HL-60 (cell line): Measurements from ENCODE around the gene TMEM130.

Experiments used
- DNase-seq, 2 experiments: peaks; one replicate each; pipeline ENCODE4 v3.0.0-alpha.2; 2010 to 2020; ENCODE audit warnings: low read depth in 1 of 2, low spot score in 1 of 2
- H3K27ac ChIP-seq: fragments of 250-450 bp; sonication (Bioruptor Pico); replicated peaks from 2 replicates; pipeline ENCODE4 v1.5.1; 2020; ENCODE audit warnings: mild to moderate bottlenecking, moderate library complexity
- H3K27me3 ChIP-seq: fragments of 250-450 bp; sonication (Bioruptor Pico); 2 replicates; pipeline ENCODE4 v1.5.1; 2021; ENCODE audit warnings: mild to moderate bottlenecking, moderate library complexity; ENCODE audit not compliant: insufficient read depth, poor library complexity, severe bottlenecking
- H3K4me3 ChIP-seq: replicated peaks from 2 replicates; pipeline ENCODE4 v1.5.1; 2011; ENCODE audit warnings: mild to moderate bottlenecking, control low read depth, low read length; ENCODE audit not compliant: insufficient read depth
- GABPA ChIP-seq: IDR thresholded peaks from 2 replicates; pipeline ENCODE4 v1.6.1; 2012; ENCODE audit warnings: low read depth
- POLR2AphosphoS5 ChIP-seq: IDR thresholded peaks from 2 replicates; pipeline ENCODE4 v1.6.1; 2012; ENCODE audit warnings: low read depth
- SPI1 ChIP-seq: IDR thresholded peaks from 2 replicates; pipeline ENCODE4 v1.6.1; 2012; ENCODE audit warnings: low read depth, mild to moderate bottlenecking, borderline replicate concordance
- TF ChIP-seq, protein P1 (sequence below): IDR thresholded peaks from one replicate; pipeline ENCODE4 v1.5.1; 2011; ENCODE audit warnings: low read length, control low read depth, inconsistent platforms; ENCODE audit not compliant: insufficient read depth
- TF ChIP-seq, protein P2 (sequence below): IDR thresholded peaks from 2 replicates; pipeline ENCODE4 v1.6.1; 2012; ENCODE audit warnings: low read depth; ENCODE audit not compliant: insufficient replicate concordance

Gene TMEM130

DNA sequence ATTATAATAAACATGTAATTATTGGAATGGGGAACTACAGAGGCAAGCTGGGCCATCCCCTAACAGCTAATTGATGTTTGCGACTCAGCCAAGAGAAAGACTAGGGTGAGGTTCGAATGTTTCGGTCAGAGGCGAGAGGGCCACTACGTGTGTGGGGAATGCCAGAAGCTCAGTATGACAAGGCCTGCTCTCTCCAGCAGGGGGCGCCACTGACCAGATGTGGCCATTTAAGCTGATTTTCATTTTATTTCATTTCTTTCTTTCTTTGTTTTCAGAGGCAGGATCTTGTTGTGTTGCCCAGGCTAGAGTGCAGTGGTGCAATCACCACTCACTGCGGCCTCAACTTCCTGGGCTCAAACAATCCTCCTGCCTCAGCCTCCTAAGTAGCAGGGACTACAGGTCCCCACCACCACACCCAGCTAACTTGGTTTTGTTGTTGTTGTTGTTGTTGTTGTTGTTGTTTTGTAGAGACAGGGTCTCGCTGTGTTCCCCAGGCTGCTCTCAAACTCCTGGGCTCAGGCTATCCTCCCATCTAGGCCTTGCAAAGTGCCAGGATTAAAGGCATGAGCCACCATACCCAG lies 38.1 kb downstream of the TMEM130 start:
- Histone ChIP-seq H3K27ac (no peak overlapping the region), H3K4me3 (no peak overlapping the region), H3K27me3 (no peaks in the 10 kb centered on the region)
- peak in 1 of 2 experiments; percentile 12 for DNase-seq
- no peak for TF ChIP-seq POLR2AphosphoS5
- TF ChIP-seq GABPA: no peak
- TF ChIP-seq, protein P1, sequence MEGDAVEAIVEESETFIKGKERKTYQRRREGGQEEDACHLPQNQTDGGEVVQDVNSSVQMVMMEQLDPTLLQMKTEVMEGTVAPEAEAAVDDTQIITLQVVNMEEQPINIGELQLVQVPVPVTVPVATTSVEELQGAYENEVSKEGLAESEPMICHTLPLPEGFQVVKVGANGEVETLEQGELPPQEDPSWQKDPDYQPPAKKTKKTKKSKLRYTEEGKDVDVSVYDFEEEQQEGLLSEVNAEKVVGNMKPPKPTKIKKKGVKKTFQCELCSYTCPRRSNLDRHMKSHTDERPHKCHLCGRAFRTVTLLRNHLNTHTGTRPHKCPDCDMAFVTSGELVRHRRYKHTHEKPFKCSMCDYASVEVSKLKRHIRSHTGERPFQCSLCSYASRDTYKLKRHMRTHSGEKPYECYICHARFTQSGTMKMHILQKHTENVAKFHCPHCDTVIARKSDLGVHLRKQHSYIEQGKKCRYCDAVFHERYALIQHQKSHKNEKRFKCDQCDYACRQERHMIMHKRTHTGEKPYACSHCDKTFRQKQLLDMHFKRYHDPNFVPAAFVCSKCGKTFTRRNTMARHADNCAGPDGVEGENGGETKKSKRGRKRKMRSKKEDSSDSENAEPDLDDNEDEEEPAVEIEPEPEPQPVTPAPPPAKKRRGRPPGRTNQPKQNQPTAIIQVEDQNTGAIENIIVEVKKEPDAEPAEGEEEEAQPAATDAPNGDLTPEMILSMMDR: peak; percentile 2

DNA sequence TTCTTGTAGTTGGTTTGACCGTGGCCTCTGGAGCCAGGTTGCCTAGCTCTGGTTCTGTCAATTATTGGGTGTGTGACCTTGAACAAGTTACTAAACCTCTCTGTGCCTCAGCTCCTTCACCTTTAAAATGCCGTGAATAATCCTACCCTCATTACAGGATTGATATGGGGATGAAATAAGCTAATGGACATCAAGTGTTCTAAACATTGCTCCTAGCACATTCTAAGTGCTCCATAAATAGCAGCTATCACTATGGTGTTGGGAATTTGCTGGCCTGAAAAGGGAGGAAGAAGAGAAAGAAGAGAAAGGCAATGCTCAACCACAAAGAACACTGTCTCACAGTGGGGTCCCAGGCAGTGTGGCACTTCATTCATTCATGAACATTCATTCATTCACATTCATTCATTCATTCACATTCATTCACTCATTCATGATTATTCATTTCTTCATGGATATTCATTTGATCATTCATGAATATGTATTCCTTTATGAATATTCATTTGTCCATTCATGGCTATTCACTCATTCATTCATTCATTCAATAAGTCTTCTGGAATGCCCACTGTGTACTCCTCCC lies 38.8 kb downstream of the TMEM130 start:
- no peak for TF ChIP-seq SPI1
- no peak for TF ChIP-seq GABPA
- TF ChIP-seq POLR2AphosphoS5: no peak
- TF ChIP-seq, protein P1: no peak
- TF ChIP-seq, protein P2, sequence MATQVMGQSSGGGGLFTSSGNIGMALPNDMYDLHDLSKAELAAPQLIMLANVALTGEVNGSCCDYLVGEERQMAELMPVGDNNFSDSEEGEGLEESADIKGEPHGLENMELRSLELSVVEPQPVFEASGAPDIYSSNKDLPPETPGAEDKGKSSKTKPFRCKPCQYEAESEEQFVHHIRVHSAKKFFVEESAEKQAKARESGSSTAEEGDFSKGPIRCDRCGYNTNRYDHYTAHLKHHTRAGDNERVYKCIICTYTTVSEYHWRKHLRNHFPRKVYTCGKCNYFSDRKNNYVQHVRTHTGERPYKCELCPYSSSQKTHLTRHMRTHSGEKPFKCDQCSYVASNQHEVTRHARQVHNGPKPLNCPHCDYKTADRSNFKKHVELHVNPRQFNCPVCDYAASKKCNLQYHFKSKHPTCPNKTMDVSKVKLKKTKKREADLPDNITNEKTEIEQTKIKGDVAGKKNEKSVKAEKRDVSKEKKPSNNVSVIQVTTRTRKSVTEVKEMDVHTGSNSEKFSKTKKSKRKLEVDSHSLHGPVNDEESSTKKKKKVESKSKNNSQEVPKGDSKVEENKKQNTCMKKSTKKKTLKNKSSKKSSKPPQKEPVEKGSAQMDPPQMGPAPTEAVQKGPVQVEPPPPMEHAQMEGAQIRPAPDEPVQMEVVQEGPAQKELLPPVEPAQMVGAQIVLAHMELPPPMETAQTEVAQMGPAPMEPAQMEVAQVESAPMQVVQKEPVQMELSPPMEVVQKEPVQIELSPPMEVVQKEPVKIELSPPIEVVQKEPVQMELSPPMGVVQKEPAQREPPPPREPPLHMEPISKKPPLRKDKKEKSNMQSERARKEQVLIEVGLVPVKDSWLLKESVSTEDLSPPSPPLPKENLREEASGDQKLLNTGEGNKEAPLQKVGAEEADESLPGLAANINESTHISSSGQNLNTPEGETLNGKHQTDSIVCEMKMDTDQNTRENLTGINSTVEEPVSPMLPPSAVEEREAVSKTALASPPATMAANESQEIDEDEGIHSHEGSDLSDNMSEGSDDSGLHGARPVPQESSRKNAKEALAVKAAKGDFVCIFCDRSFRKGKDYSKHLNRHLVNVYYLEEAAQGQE: no peak
- Histone ChIP-seq H3K27ac (no peak overlapping the region), H3K27me3 (no peaks in the 10 kb centered on the region), H3K4me3 (no peak overlapping the region)
- DNase-seq: no peak

DNA sequence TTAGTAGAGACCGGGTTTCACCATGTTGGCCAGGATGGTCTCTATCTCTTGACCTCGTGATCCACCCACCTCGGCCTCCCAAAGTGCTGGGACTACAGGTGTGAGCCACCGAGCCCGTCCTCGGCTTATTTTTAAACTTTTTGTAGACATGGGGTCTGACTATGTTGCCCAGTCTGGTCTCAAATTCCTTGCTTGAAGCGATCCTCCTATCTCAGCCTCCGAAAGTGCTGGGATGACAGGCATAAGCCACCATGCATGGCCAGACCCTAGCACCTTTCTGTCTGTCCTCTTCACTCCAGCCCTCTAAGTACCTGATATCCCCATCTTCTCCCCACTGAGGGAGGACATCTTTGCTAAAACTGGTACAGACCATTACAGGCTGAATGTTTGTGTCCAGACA lies 41.4 kb downstream of the TMEM130 start:
- H3K4me3 ChIP-seq: no peak overlapping the region
- H3K27ac ChIP-seq: no peak overlapping the region
- TF ChIP-seq GABPA (no peak), SPI1 (no peak), POLR2AphosphoS5 (no peak)
- TF ChIP-seq, protein P1: no peak
- TF ChIP-seq, protein P2: no peak
- H3K27me3 ChIP-seq: no peaks in the 10 kb centered on the region
- no peak for DNase-seq
